Fibroblast of villous mesenchyme (primary cell): ENCODE measurements around the gene GINS1. TPM values are rescaled to one million over a fixed set of nuclear protein-coding genes. Genes with fewer than 3 reads are reported as not detected.

Experiments
- DNase-seq: peaks from one replicate; pipeline ENCODE4 v3.0.0-alpha.2; 2010; ENCODE audit warnings: low read depth
- H3K4me3 ChIP-seq: 2 replicates; pipeline ENCODE4 v1.5.1; 2011; ENCODE audit warnings: low read depth, mild to moderate bottlenecking, low read length
- total RNA-seq: library from RNA; depleted of rRNA; stranded (reverse); fragments of >200 nt; gene quantifications from 2 replicates; pipeline ENCODE4 v1.2.3, GENCODE V29; 2012
- TF ChIP-seq, protein P1 (sequence below): IDR thresholded peaks from 2 replicates; pipeline ENCODE4 v1.5.1; 2012; ENCODE audit warnings: low read depth, mild to moderate bottlenecking, low read length; ENCODE audit not compliant: insufficient read depth

GINS1 gene
- total RNA-seq, 1 donor = 13.8 TPM

DNA sequence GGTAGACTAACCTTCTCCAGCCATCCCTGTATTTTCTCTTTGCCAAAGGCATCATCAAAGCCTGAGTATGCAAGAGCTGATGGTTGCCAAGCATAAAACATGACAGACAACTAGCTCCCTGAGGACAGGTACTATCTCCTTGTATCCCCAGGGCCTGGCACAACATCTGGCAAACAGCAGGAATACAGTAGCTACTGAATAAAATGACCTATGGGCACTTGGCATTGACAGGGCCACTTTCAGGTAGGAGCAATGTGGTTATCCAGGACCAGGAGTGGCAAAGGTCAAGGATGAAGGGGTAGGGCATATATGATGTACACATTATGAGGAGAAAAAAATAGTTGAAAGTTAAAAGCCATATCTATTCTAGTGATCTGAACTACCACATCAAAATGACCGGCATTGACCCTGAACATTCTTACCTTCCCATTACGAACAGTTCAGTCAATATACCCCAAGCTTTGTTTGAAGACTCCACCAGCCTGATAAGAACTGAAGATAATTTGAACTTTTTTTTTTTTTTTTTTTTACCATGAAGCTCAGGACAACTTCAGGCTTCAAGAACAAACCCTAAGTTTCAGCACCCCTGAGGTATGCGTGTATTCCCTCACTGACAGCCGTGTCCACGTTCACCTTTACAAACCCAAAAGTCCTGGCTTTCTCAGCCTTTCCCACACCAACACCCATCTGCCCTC lies 29.1 kb upstream of the GINS1 start:
- TF ChIP-seq, protein P1, sequence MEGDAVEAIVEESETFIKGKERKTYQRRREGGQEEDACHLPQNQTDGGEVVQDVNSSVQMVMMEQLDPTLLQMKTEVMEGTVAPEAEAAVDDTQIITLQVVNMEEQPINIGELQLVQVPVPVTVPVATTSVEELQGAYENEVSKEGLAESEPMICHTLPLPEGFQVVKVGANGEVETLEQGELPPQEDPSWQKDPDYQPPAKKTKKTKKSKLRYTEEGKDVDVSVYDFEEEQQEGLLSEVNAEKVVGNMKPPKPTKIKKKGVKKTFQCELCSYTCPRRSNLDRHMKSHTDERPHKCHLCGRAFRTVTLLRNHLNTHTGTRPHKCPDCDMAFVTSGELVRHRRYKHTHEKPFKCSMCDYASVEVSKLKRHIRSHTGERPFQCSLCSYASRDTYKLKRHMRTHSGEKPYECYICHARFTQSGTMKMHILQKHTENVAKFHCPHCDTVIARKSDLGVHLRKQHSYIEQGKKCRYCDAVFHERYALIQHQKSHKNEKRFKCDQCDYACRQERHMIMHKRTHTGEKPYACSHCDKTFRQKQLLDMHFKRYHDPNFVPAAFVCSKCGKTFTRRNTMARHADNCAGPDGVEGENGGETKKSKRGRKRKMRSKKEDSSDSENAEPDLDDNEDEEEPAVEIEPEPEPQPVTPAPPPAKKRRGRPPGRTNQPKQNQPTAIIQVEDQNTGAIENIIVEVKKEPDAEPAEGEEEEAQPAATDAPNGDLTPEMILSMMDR = no peak
- no peak for DNase-seq
- H3K4me3 ChIP-seq = no peak overlapping the region

DNA sequence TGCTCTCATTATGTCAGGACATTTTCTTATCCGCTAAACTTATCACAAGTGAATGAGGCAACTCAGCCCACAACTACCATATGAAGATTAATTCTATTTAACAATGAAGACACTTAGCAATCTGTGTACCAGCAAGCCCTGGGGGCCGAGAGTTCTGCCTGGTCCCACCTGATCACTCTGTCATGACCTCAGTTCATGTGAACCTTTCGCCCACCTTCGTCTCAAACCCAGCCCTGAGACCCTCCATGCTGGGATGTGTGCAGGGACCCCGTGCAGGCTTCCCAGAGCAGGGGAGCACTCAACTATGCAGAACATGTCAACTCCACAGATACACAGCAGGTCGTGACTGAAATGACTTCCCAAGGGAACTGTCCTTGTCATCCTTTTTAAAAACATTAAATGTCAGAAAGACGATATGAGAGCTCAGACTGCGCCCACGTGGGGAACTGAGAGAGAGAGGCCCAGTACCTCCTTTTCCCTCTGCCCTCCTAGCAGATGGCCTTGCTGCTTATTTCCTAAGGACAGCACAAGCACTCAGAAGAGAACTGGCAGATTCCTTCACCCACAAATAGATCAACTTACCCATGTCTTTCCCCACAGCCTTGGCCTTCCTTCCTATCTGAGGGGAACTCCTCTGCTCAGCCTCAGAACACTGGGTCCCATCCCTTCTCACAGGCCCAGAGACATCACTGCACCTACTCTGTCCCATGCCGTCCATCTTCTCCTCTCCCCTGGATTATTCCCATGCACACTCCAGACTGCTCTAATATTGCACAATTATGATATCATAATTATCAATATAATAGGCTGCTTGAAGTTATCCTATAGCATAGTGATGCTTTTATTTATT lies 28.4 kb upstream of the GINS1 start:
- TF ChIP-seq, protein P1 = no peak
- H3K4me3 ChIP-seq = no peak overlapping the region
- DNase-seq = no peak

DNA sequence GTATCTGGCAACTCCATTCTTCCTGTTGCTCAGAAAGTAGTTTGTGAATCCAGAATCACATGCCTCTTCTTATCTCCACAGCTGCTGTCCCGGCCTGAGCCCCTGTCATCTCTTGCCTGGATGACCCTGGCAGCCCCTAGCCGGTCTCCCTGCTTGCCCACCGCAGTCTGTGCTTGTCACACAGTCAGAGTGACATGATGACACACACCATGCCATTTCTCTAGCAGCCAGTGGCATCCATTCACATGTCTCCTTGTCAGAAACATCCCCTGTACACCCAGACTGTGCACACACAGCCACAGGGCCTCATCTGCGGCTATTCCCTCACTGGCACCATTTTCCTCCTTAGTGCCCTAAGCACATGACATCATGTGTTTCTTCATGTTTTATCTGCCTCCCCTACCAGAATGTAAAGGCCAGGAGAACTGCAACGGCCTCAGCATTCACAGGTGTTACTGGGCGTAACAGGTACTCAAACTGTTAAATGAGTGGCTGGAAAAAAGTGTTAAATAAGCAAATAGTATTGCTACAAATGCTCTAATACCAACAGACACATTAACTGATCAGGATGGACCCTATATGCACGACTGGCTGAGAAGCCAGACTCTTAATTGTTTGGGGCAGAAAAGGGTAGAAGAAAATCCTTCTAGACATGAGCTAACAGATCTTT lies 26.4 kb upstream of the GINS1 start:
- H3K4me3 ChIP-seq = no peak overlapping the region
- TF ChIP-seq, protein P1 = no peak
- DNase-seq = no peak

DNA sequence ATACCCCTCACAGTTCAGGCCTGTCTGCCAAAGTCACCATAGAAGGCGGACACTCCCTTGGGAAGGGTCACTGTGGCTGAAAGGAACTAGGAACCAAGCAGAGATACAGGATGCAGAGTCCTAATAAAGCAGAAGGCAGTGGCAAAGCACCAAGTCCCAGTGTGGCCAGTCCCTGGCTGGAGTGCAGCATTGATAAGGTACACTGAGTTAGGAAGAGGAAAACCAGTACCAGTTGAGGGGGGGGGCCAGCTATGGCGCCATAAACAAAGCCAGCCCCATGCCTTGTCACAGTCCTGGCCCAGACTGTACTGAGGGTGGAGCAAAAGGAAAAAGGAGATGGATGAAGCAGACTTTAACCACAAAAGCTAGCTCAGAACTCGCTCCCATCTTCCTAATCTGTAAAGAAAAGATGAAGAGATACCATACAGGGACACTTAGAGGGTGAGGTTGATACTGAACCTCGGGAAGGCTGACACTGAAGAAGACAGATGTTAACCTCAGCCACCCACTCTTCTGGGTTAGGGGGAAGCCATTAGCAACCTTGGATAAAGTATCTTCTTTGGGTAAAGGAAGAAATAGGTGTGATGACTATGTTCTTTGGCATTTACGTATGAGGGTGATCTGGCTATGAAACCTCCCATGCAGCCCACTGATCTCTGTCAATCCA lies 24.6 kb upstream of the GINS1 start:
- H3K4me3 ChIP-seq = no peak overlapping the region
- DNase-seq = no peak
- TF ChIP-seq, protein P1 = no peak

DNA sequence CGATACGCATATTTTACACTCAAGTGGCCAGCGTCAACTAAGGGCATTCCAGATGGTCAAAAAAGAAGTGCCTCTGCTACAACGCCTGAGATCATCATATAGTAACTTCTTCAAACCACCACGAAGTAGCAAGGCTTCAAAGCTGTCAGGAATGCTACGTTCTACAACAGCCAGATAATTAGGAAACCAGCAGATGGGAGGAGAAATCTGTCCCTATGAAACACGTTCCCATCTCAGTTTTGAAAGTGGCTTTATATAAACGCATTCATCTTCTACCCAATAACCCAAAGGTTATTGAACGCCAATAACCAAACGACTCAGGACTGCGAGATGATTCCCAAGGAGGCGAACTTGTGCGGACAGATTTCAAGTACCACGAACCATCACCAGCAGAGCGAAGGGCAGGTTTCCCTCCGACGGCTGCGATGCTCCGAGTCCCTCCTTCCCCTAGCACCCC lies 18.0 kb upstream of the GINS1 start:
- peak; percentile 57 for DNase-seq
- H3K4me3 ChIP-seq = peak overlapping the region; percentile 90
- TF ChIP-seq, protein P1 = no peak

DNA sequence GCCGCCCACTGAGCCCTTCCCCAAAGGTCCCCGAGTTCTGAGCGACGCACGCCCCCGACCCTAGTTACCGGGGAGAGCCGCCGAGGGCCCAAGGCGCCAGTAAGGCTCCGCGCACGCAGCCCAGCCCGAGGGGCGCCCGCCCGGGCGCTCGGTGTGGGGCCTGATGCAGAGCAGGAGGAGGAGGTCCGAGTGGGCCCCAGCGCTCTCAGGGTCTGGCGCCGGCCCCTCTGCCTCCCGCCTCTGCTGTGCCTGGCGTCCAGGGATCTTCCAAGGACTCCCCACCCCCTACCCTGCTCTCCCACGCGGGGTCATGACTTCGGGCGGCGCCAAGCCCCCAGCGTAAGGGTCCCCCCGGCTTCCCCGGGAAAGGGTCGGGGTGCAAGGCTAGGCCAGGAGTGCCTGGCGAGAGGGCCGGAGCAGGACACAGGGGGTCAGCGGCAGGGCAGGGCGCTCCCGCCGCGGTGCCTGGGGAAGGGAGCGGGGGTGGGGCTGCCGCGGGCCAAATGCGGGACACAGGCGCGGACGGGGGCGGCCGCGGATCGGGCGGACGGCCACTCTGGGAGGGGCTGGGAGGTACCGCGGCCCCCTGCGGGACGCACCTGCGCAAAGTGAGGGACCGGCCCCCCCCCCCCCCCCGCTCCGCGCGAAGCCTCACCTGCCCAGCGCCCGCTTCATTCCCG lies 17.5 kb upstream of the GINS1 start:
- TF ChIP-seq, protein P1 = no peak
- no peak for DNase-seq
- H3K4me3 ChIP-seq = peak overlapping the region; percentile 90
